ENCODE results near the gene ADAMTS1. TPM values are rescaled to one million over a fixed set of nuclear protein-coding genes. Genes with fewer than 3 reads are reported as not detected.

ADAMTS1 gene
- total and polyA plus RNA-seq, 2 donors from 2014 or later = 16.0 to 343 TPM

GRCh38 chr21:26810676-26811415 is 34.4 kb downstream of the ADAMTS1 start:
- intact Hi-C loops (cut with DNase I) = no loop called here
- H3K27ac ChIP-seq (ENCODE audit: low read depth in 2 of 2, low read length in 2 of 2) = no peak overlapping the region
- DNase-seq (no peak), FAIRE-seq (no peak)
- H3K4me1 ChIP-seq (ENCODE audit: control insufficient read depth in 2 of 3, insufficient read depth in 2 of 3, low read depth in 1 of 3, low read length in 3 of 3) = no peaks in the 10 kb centered on the region
- no peak overlapping the region for H3K4me3 ChIP-seq (ENCODE audit: low read length in 3 of 3)
- H3K27me3 ChIP-seq (ENCODE audit: control insufficient read depth, insufficient read depth, low read length) = no peaks in the 10 kb centered on the region
- H3K9ac ChIP-seq (ENCODE audit: low read length in 3 of 3) = no peak overlapping the region
- no peaks in the 10 kb centered on the region for H3K36me3 ChIP-seq (ENCODE audit: control insufficient read depth in 2 of 3, insufficient read depth in 3 of 3, low read length in 3 of 3)
- TF ChIP-seq CTCF (IDR thresholded peaks at IDR 0.05; ENCODE audit: borderline replicate concordance, extremely low read depth, insufficient read depth) = no peak
- H3K9me3 ChIP-seq (ENCODE audit: control insufficient read depth in 2 of 3, insufficient read depth in 1 of 3, low read length in 3 of 3) = no peaks in the 10 kb centered on the region

DNA sequence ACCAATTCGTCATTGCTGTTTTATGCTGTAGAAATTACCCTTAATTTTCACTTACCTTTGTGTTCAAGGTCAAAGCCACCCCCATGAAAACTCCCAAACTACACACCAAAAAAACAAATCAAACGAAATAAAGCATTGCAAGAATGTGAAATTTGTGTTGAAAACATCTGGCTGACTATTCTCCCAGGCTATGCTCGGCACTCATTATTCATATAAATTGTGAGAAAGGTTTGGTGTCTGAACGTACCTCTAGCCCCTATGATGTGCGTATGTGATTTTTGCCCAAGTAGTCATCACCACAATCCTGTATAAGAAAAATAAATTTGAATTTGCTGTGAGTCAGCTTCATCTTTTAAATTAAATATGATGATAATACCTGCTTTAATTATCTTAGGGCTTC is 34.9 kb downstream of the ADAMTS1 start:
- intact Hi-C loops (cut with DNase I) = no loop called here
- H3K4me1 ChIP-seq (ENCODE audit: control insufficient read depth in 2 of 3, insufficient read depth in 2 of 3, low read depth in 1 of 3, low read length in 3 of 3) = no peaks in the 10 kb centered on the region
- no peak for FAIRE-seq

GRCh38 chr21:26809745-26810144 is 35.5 kb downstream of the ADAMTS1 start:
- Histone ChIP-seq H3K27me3 (ENCODE audit: control insufficient read depth, insufficient read depth, low read length) (no peaks in the 10 kb centered on the region), H3K27ac (ENCODE audit: low read depth in 2 of 2, low read length in 2 of 2) (no peak overlapping the region), H3K4me3 (ENCODE audit: low read length in 3 of 3) (no peak overlapping the region), H3K9ac (ENCODE audit: low read length in 3 of 3) (no peak overlapping the region), H3K9me3 (ENCODE audit: control insufficient read depth in 2 of 3, insufficient read depth in 1 of 3, low read length in 3 of 3) (no peaks in the 10 kb centered on the region), H3K4me1 (ENCODE audit: control insufficient read depth in 2 of 3, insufficient read depth in 2 of 3, low read depth in 1 of 3, low read length in 3 of 3) (no peaks in the 10 kb centered on the region), H3K36me3 (ENCODE audit: control insufficient read depth in 2 of 3, insufficient read depth in 3 of 3, low read length in 3 of 3) (no peaks in the 10 kb centered on the region)
- intact Hi-C loops (cut with DNase I) = no loop called here
- DNase-seq (no peak), FAIRE-seq (no peak)
- TF ChIP-seq CTCF (IDR thresholded peaks at IDR 0.05; ENCODE audit: borderline replicate concordance, extremely low read depth, insufficient read depth) = no peak

More for the DNA sequence above, 34.9 kb downstream of the ADAMTS1 start:
- DNase-seq = no peak
- Histone ChIP-seq H3K27ac (ENCODE audit: low read depth in 2 of 2, low read length in 2 of 2) (no peak overlapping the region), H3K27me3 (ENCODE audit: control insufficient read depth, insufficient read depth, low read length) (no peaks in the 10 kb centered on the region), H3K9me3 (ENCODE audit: control insufficient read depth in 2 of 3, insufficient read depth in 1 of 3, low read length in 3 of 3) (no peaks in the 10 kb centered on the region), H3K36me3 (ENCODE audit: control insufficient read depth in 2 of 3, insufficient read depth in 3 of 3, low read length in 3 of 3) (no peaks in the 10 kb centered on the region), H3K9ac (ENCODE audit: low read length in 3 of 3) (no peak overlapping the region), H3K4me3 (ENCODE audit: low read length in 3 of 3) (no peak overlapping the region)
- no peak for TF ChIP-seq CTCF (IDR thresholded peaks at IDR 0.05; ENCODE audit: borderline replicate concordance, extremely low read depth, insufficient read depth)

Data from kidney (tissue), 14 donors.